ENCODE results near the gene VWA2.

GRCh38 chr10:114313866-114314265 is 74.8 kb downstream of the VWA2 start:
- TF ChIP-seq REST (IDR thresholded peaks at IDR 0.05; ENCODE audit: low read depth) (no peak), RAD21 (IDR thresholded peaks at IDR 0.05; ENCODE audit: low read depth) (no peak), EP300 (IDR thresholded peaks at IDR 0.05; ENCODE audit: borderline replicate concordance) (no peak), CEBPB (IDR thresholded peaks at IDR 0.05) (no peak)
- TF ChIP-seq, protein P1, sequence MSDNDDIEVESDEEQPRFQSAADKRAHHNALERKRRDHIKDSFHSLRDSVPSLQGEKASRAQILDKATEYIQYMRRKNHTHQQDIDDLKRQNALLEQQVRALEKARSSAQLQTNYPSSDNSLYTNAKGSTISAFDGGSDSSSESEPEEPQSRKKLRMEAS (IDR thresholded peaks at IDR 0.05): no peak

Data from Ishikawa (cell line).